Putamen (tissue), 1 donor: Measurements from ENCODE around the gene PAK6.

Experiments
- DNase-seq: peaks from one replicate; pipeline ENCODE4 v3.0.0-alpha.2; 2016; ENCODE audit warnings: low spot score

The PAK6 gene

DNA sequence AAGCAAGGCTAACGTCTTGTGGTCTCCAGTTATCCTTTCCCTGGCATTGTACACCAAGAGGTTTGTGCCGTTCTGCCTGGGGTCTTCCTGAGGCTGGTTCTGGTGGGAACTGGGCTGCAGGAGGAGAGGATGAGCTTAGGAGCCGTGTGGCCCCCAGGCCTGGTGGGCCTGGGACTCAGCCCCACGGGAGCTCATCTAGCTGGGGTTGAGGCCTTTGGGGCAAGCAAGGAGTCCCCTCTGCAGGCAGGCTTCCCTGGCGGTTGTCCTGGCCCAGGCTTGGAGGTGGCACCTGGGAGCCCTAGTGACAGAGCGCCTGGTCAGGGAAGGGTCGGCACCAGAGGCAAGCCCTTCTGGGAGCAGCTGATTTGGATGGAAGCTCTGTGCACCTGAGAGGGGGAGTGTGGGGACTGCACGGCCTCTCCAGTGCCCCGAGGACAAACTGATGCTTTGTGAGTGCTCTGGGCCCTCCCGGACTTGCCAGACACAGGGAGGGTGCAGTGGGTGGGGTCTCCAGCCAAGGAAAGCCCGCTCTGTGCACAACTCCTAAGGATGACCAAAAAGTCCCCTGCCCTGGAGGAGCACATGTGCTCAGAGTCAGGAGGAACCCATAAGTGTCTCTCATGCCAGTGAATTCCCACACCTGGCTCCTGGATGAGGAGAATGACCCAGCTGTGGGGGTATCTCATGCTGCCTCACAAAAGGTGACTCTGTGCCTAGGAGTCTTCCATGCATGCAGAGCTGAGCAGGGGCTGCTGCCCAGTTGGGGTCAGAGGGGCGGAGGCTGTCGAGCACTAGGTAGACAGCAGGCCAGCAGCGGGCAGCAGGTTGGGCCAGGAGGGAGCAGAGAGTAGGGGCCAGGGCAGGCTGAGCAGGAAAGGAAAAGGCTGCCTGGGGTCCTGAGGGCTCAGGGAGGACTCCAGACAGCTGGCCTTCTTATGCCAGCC is 2.7 kb downstream of the PAK6 start:
- DNase-seq: no peak

- no peak for DNase-seq
These were observed 3.3 kb downstream of the PAK6 start for GRCh38 chr15:40242213-40242599.

DNA sequence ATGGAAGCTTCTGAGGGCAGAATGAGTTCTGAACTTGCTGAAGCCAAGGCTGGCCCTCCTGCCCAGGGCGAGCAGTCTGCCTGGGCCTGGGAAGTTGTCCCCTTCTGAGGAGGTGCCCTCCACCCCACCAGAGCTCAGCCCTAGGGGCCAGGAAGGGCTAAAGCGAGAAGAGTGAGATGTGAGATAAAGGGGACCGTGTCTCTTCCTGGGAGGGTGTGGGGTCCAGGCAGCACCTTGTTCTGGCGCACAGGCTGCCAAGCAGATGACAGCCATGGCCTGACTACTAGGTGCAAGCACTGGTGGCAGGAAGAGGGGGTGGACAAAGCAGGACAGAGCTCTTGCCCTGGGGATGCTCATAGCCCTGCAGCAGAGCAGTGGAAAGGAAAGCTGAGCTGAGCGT is 3.7 kb downstream of the PAK6 start:
- no peak for DNase-seq

DNA sequence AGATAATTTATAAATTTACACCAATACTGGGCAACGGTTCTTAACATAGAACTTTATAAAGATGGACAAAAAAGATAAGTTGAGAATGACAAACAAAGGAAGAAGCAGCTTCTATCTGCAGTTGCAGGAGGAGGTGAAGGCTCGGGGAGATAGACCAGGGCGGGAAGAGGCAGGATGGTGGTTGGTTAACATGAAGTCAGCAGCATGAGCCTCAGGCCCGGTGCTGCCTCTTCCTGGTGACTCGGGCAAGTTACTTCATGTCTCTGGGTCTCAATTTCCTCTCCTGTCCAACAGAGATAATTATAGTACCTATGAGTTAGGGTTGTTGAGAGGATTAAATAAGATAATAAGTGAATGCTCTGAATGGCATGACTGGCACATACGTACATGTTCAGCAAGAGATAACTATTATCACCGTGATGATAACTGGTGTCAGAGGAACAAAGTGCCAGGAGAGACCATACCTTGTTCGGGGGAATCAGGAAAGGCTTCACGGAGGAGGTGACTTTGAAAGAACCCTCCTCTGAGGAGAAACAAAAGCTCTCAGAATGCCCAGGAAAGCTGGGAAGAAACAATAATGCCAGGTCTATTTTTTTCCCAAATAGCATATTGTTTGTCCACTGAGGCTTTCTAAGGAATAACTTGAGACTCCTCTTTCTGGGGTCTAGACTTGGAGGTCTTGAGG is 4.4 kb downstream of the PAK6 start:
- DNase-seq: no peak

GRCh38 chr15:40244961-40245523 is 6.2 kb downstream of the PAK6 start:
- DNase-seq: no peak

GRCh38 chr15:40245666-40246450 is 7.0 kb downstream of the PAK6 start:
- DNase-seq: no peak

- no peak for DNase-seq
These were observed 7.8 kb downstream of the PAK6 start for GRCh38 chr15:40246496-40247280.

DNA sequence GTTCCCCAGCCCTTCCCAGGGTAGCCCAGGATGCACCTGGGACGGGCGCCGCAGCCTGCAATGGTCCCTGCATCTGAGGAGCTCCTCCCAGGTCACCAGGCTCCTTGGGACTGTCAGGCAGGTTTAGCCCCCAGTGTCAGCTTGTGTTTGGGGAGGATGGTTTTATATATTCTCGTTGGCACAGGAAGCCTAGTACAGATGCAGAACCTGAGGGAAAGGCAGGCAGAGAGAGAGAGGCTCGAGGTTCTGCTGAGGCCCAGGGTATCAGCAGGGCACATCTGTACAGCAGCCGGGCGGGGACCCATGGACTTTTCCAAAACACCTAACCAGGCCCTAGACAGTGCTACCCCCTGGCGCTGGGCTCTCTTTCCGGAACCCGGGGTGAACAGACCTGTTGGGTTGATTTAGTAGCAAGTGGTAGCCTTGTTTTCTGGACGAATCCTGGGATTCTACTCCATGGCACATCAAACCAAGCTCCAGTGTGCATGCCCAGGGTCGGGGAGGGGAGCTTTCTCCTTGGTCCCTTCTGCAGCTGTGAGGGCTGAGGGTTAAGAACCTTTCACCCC is 8.6 kb downstream of the PAK6 start:
- no peak for DNase-seq

DNA sequence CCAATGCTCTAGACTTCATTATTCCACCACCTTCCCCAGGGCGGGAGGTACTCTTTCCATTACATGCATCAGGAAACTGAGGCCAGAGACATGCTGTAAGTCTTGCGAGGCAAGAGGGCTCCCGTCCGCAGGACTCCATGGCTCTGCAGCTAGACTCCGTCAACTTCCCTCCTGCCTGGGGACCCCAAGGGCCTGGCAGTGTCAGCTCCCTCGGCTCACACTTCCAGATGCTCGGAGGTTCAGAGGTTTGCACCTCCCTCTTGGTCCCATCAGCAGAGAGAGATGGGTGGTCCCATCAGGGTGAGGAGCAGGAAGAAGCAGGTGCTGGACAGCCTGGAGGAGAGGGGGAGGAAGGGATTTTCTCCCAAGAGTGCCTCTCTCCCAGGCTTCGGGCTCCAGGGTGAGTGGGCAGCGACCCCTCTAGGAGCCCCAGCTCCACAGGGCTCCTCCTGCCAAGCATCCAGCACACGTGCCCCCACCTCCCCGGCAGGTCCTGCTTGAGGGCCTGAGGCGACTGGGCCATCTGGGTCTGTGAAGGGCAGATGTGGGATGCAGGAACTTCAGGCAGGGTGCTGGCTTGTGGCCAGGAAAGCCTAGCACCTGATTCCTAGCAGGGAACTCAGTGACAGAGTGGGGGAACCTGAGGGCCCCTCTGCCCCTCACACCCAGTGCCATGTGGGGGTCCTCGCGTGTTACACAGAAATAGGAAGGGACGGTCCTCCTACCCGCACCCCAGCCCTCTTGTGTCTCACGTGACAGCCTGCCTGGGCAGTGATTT is 9.3 kb downstream of the PAK6 start:
- no peak for DNase-seq

DNA sequence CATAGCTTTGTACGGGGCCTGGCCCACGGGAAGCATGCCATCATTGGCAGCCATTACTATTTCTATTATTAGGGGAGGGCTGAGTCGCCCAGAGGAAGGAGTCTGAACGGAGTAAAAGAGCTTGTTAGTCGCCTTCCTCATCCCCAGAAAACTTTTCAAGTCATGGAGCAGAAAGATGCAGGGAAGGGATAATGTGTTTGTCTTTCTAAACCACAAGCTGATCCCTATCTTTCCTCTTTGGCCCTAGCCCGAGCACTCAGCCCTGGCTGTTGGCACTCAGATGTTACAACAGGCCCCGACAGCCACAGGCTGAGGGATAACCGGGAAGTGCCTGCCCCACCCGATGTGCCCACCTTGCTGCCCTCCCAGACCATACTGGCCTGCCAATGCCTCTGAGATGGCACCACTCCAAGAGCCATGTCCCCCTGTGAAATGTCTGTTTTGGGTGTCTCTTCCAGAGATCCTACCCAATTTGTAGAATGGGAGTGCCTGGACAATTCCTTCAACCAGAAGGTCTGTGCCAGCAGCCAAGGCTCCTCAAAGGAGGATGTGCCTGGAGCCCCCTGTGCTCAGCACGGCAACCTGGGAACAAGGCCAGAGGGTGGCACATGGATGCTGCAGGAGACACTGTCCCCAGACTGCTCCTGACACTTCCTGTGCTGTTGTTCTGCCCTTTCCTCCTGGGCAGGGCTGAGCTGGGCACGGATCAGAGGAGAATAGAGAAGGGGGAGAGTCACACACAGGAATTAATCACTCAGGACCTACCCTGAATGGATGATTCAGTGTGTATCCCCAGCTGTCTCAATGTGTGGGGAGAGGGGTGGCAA is 10.8 kb downstream of the PAK6 start:
- no peak for DNase-seq

DNA sequence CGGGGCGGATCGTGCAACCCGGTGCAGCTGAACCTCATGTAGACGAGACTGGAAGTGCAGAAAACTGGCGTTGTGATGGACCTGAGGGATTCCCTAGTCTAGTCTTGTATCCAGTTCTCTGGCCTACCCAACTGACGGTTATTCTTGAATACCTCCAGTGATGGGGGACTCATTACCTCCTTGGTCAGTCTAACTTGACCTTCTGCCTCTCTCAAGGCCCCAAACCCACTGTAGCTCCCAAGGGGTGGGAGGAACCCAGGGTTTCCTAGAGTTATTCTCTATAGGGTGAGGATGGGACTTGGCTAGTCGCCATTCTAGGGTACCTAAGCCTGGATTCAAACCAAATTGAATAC is 11.4 kb downstream of the PAK6 start:
- no peak for DNase-seq

GRCh38 chr15:40250771-40251483 is 12.1 kb downstream of the PAK6 start:
- DNase-seq: no peak

DNA sequence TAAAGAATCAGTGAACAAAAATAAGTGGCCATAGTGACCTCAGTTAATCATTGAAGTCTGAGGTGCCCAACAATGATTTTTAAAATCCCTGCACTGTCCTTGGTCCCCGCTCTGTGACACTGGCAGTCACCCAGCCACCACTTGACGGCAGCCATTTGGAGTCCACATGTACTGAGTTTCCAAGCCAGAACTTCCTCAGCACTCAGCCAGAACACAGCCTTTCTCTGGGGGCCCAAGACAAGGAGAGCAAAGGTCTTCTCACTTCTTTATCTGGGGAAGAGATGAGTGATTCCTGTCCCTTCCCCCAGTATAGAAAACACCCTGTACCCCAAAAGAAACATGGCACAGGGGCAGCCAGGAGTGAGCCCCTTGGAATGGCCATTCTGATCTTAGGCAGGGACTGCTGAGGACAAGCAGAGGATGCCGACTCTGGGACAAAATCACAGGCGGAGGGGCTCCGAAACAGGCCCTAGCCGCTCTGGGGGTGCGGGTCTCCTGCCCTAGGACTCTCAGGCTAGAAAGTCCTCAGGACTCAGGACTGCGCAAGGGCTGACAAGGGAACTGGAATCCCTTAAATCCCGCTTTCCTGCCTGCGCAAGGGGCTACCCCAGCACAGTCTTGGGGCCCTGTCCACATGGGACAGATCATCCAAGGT is 12.8 kb downstream of the PAK6 start:
- DNase-seq: no peak

GRCh38 chr15:40252141-40252437 is 13.2 kb downstream of the PAK6 start:
- no peak for DNase-seq

DNA sequence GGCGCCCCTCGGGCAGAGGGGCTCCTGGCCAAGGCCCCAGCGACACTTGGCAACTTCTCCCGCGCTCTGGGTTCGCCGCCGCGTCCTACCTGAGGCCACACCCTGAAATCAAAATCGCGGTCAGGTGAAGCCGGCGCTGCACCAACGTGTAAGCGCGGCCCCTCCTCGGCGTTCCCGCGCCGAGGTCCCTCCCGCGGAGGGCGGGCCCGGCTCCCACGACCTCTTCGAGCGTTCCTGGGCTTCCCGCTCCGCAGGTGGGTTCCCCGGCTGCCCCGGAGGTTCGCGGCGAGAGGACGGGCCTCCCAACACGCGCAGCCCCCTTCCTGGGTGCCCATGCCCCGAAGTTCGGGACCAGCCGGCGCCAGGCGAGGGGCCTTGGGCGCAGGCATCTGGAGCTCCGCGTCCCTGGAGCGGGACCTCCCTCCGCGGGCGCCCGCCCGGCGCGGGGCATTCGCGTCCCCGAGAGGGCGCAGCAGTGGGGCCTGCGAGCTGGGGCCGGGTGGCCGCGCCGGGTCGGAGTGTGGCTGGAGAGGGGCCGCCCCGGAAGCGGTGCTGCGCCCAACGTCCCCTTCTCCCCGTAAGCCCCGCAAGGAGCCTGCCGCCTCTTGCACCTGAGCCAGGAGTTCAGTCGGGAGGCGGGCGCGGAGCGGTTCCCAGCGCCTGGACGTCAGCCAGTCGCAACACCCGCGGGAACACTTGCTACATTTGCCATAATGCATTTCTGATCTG is 13.7 kb downstream of the PAK6 start:
- no peak for DNase-seq

DNA sequence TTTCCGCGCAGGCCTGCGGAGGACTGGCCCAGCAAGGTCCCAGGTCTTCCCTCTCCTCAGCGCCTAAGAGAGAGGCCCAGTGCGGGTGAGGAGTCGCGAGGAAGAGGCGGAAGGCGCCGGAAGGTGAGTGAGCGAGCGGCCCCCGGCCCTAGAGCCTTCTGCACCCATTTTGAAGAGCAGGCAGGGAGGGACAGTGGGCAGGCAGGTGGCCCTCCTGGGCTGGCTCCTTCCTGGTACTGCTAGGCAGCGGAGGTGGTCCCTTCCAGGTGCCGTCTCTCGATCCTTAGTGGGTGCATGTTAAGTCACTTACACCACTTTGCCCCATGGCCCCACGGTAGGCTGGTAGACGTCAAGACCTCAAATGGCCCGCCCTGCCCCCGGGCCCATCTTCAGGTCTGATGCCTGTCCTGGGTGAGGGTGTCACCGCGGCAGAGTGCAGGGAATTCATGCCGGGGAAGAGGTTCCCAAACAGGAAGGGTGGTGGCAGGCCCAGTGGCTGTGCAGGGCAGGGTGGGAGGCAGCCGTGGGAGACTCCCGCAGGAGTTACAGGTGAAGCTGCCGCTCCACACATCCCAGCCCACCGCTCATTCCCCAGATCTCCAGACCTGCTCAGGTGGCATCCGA is 14.4 kb downstream of the PAK6 start:
- no peak for DNase-seq

- DNase-seq: no peak
These were observed 15.6 kb downstream of the PAK6 start for GRCh38 chr15:40254452-40254851.
